22Rv1 (cell line): ENCODE measurements around the gene P2RY2.
"Not testable (repeated sequence)": the region's sequence is repeated elsewhere in the genome, so short reads cannot be mapped to it uniquely, and the experiment has no call there.

Experiments used
- CTCF ChIP-seq: fragments of 450-650 bp; IDR thresholded peaks from 2 replicates; pipeline ENCODE4 v1.5.1; 2017; ENCODE audit warnings: mild to moderate bottlenecking
- ZFX ChIP-seq: fragments of 450-650 bp; IDR thresholded peaks from 2 replicates; pipeline ENCODE4 v1.6.1; 2017; ENCODE audit warnings: antibody characterized with exemption, borderline replicate concordance

GRCh38 chr11:73274191-73274590 lies 56.1 kb downstream of the P2RY2 start:
- TF ChIP-seq CTCF, ZFX: not testable (repeated sequence)
